ENCODE results near the gene INO80B. TPM values are rescaled to one million over a fixed set of nuclear protein-coding genes. Genes with fewer than 3 reads are reported as not detected.

The INO80B gene
- total RNA-seq, 1 donor from 2014 or later: 18.5 TPM

DNA sequence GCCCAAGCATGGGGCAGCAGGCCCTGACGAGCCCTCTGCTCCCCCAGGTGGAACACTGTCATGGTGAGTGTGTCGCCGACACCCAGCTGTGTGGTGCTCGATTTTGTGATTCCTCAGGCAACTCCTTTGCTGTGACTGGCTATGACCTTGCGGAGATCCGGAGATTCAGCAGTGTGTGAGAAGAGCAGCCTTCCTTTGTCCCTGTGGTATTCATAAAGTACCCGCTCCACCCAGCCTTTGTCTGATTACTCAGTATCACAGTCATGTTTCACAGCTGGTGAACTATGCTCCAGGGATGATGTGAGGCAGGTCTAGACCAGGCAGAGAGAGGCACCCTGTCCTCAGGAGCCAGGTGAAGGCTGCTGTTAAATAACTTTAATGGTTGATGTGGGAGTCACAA, 29.4 kb upstream of the INO80B start:
- DNase-seq: no peak
- Mint-ChIP-seq H3K27ac (ENCODE audit: unreplicated experiment) (peak overlapping the region; percentile 77), H3K4me1 (ENCODE audit: low read depth, unreplicated experiment) (peaks cover 3% of the 10 kb centered on the region), H3K36me3 (ENCODE audit: unreplicated experiment) (no peaks in the 10 kb centered on the region), H3K9me3 (ENCODE audit: unreplicated experiment) (peaks cover 14% of the 10 kb centered on the region), H3K4me3 (ENCODE audit: unreplicated experiment) (no peak overlapping the region), H3K27me3 (ENCODE audit: unreplicated experiment) (peaks cover 8% of the 10 kb centered on the region)
- TF ChIP-seq, protein P1, sequence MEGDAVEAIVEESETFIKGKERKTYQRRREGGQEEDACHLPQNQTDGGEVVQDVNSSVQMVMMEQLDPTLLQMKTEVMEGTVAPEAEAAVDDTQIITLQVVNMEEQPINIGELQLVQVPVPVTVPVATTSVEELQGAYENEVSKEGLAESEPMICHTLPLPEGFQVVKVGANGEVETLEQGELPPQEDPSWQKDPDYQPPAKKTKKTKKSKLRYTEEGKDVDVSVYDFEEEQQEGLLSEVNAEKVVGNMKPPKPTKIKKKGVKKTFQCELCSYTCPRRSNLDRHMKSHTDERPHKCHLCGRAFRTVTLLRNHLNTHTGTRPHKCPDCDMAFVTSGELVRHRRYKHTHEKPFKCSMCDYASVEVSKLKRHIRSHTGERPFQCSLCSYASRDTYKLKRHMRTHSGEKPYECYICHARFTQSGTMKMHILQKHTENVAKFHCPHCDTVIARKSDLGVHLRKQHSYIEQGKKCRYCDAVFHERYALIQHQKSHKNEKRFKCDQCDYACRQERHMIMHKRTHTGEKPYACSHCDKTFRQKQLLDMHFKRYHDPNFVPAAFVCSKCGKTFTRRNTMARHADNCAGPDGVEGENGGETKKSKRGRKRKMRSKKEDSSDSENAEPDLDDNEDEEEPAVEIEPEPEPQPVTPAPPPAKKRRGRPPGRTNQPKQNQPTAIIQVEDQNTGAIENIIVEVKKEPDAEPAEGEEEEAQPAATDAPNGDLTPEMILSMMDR (IDR thresholded peaks at IDR 0.05; ENCODE audit: partially characterized antibody, unreplicated experiment): no peak

GRCh38 chr2:74426181-74426758, 28.6 kb upstream of the INO80B start:
- Mint-ChIP-seq H3K27me3 (ENCODE audit: unreplicated experiment) (peaks cover 8% of the 10 kb centered on the region), H3K4me1 (ENCODE audit: low read depth, unreplicated experiment) (peaks cover 3% of the 10 kb centered on the region), H3K36me3 (ENCODE audit: unreplicated experiment) (no peaks in the 10 kb centered on the region), H3K27ac (ENCODE audit: unreplicated experiment) (no peak overlapping the region), H3K9me3 (ENCODE audit: unreplicated experiment) (peaks cover 14% of the 10 kb centered on the region), H3K4me3 (ENCODE audit: unreplicated experiment) (no peak overlapping the region)
- TF ChIP-seq, protein P1 (IDR thresholded peaks at IDR 0.05; ENCODE audit: partially characterized antibody, unreplicated experiment): no peak
- no peak for DNase-seq

DNA sequence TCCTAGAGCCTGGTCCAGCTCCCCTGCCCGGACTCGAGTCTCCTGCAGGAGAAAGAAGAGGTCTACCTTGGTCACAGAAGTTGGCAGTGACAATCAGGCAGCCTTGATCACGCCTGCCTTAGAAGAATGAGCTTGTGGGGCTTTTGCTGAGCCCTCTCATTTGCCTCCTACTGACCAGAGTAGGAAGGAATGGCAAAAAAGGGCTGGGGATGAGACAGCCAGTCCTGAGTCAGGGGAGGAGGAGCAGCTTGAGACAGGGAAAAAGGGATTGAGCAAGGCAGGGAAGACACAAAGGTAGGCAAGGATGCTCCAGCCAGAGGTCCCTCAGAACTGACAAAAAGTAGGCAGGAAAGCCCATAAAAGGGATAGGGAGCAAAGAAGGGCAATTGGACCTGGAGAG, 27.3 kb upstream of the INO80B start:
- peaks cover 2% of the 10 kb centered on the region for H3K27me3 Mint-ChIP-seq (ENCODE audit: unreplicated experiment)
- TF ChIP-seq, protein P1 (IDR thresholded peaks at IDR 0.05; ENCODE audit: partially characterized antibody, unreplicated experiment): no peak
- no peak overlapping the region for H3K27ac Mint-ChIP-seq (ENCODE audit: unreplicated experiment)
- no peak for DNase-seq
- peaks cover 3% of the 10 kb centered on the region for H3K4me1 Mint-ChIP-seq (ENCODE audit: low read depth, unreplicated experiment)
- no peaks in the 10 kb centered on the region for H3K36me3 Mint-ChIP-seq (ENCODE audit: unreplicated experiment)
- peaks cover 11% of the 10 kb centered on the region for H3K9me3 Mint-ChIP-seq (ENCODE audit: unreplicated experiment)
- no peak overlapping the region for H3K4me3 Mint-ChIP-seq (ENCODE audit: unreplicated experiment)

DNA sequence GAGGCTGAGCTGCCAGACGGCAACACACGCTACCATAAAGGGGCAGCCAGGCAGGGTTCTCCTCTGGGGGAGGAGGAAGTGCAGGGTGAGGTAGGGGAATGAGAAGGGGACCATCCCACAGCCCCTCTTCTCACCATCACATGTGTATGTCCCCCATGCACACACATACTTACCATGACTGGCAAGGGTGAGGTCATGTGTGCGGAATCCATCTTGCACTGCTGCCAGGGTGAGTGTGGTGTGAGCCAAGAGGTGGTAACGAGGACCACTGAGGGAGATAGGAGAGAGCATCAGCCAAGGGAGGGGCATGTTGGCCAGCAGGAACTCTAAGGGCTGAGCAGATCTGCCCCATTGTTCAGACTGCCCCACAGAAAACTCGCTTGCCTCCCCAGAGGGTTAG, 26.2 kb upstream of the INO80B start:
- peaks cover 3% of the 10 kb centered on the region for H3K4me1 Mint-ChIP-seq (ENCODE audit: low read depth, unreplicated experiment)
- H3K36me3 Mint-ChIP-seq (ENCODE audit: unreplicated experiment): no peaks in the 10 kb centered on the region

More for the DNA sequence above, 26.2 kb upstream of the INO80B start:
- H3K27me3 Mint-ChIP-seq (ENCODE audit: unreplicated experiment): peaks cover 2% of the 10 kb centered on the region
- TF ChIP-seq, protein P1 (IDR thresholded peaks at IDR 0.05; ENCODE audit: partially characterized antibody, unreplicated experiment): no peak
- no peak overlapping the region for H3K4me3 Mint-ChIP-seq (ENCODE audit: unreplicated experiment)
- H3K27ac Mint-ChIP-seq (ENCODE audit: unreplicated experiment): no peak overlapping the region
- no peak for DNase-seq
- peaks cover 7% of the 10 kb centered on the region for H3K9me3 Mint-ChIP-seq (ENCODE audit: unreplicated experiment)

Measured in glutamatergic neuron (in vitro differentiated cells).